ENCODE results near the gene GUCY2C. TPM values are rescaled to one million over a fixed set of nuclear protein-coding genes. Genes with fewer than 3 reads are reported as not detected.
"Not testable (repeated sequence)": the region's sequence is repeated elsewhere in the genome, so short reads cannot be mapped to it uniquely, and the experiment has no call there.

Gene GUCY2C
- total RNA-seq (2014; rRNA removed; shearing (Covaris generic)), result not detected in 2 replicates

DNA sequence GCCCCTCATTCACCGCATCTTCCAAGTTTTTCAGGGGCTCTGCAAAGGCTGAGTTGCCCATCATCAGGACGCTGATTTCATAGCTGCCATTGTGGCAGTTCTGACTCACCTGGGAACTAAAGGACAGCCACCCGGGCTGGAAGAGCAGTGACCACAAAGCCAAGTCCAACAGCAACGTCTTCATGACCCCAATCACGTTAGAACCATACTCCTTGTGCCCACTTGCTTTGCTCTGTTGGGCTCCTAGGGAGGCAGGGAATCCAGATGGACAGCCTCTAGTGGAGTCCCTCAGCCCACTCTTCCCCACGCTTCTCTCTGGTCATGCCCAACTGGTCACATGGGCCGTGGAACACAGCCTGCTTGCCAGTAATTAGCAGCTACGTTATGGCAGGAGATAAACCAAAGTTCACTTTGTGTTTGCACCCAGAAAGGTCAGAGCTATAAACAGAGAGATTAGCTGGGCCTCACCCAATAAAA lies at the start of gene GUCY2C:
Gene GUCY2C (minus strand): TSS at position 335 of the 477 bp plus-strand sequence. CDS start 151 bp downstream, at position 184.
- no peak for DNase-seq (ENCODE audit: low spot score)

DNA sequence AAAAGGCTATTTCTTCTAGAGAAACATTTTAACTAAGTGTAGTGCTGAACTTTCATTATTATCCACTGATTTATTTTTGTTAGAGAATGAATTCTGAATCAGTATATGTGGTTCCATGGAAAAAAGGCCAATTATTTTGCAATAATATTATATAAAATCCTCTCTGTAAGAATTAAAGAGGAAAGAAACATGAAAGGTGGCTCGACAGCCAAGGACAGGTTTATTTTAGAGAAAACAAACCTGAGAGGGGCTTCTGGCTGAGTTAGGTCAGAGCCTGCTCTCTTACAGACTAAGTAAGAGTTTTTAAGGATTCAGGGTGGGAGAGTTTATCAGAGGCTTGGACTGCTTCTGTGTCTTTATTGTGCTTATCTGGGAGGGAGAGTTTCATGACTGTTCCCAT lies 46.7 kb upstream of the GUCY2C start:
- DNase-seq (ENCODE audit: low spot score), result no peak

DNA sequence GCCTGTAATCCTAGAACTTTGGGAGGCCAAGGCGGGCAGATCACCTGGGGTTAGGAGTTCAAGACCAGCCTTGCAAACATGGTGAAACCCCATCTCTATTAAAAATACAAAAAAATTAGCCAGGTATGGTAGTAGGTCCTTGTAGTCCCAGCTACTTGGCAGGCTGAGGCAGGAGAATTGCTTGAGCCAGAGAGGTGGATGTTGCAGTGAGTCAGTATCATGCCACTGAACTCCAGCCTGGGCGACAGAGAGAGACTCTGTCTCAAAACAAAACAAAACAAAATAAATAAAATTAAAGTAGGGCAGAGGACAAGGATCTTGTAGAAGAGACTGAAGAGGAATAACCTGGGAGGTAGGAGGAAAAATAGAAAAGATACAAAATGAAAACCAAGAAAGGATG lies 45.5 kb upstream of the GUCY2C start:
- DNase-seq (ENCODE audit: low spot score), result no peak

DNA sequence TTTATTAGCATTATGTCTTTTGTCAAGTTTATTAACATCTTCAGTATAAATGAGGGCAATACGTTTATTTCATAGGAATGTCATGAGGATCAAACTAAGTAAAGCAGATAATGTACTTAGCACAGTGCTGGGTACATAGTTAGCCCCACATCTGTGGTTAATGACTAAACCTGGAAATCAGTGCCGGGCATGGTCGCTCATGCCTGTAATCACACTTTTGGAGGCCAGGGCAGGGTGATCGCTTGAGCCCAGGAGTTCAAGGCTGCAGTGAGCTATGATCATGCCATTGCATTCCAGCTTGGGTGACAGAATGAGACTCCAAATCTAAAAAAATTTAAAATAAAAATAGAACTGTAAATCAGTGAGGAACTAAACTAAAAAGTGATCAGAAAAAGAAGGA lies 44.8 kb upstream of the GUCY2C start:
- no peak for DNase-seq (ENCODE audit: low spot score)

DNA sequence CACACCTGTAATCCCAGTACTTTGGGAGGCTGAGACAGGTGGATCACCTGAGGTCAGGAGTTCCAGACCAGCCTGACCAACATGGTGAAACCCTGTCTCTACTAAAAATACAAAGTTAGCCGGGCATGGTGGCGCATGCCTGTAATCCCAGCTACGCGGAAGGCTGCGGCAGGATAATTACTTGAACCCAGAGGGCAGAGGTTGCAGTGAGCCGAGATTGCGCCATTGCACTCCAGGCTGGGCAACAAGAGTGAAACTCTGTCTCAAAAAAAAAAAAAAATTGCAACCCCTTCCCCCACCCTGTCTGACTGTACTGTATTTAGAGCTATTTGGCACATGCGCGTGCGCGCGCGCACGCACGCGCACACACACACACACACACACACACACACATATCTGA lies 40.0 kb upstream of the GUCY2C start:
- DNase-seq (ENCODE audit: low spot score), result not testable (repeated sequence)

DNA sequence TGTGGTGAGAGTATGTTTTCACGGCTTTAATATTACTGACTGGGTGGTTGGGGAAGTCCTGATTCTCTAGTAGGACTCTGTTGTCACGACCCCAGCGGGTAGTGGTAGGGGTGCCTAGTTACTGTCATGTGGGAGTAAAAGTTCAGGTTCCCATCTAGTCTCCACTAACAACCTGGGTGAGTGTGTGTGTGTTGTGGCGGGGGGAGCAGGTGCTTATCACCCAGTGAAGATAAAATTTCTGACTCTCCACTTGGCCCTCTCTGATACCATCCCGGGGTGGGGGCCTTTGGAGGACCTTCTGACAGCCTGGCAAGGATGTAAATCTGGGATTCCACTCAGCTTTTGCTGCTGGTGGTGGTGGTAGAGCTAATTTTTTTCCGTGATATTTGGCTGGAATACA lies 35.4 kb upstream of the GUCY2C start:
- no peak for DNase-seq (ENCODE audit: low spot score)

DNA sequence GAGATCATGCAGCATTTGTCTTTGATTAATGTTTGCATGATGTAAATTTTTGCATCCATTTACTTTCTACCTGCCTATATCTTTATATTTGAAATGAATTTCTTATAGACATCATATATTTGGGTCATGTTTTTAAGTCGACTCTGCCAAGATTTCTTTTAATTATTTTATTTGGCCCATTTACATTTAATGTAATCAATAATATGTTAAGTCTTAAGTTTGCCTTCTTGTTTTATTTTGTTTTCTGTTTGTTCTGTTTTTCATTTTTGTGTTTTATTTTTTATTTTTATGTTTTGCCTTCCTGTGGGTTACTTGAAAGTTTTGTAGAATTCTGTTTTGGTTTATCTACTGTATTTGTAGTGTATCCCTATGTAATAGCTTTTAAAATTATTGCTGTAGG lies 33.2 kb upstream of the GUCY2C start:
- no peak for DNase-seq (ENCODE audit: low spot score)

DNA sequence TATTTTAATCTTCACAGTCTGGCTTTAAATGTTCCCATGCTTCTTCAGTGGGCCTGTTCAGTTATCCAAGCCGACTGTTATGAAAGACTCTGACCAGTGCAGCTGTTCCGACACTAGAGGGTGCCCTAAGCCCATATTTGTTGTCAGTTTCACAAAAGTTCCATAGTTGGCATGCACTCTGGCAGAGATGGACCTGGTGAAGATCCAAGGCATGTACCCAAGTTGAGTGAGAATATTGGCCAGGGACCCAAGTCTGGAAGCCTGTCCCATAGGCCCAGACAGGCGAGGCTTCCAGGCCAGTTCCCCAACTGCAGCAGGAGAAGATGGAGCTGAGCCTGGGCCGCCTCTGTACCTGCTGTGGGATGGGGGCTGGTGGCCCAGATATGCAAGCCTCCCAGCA lies 27.4 kb upstream of the GUCY2C start:
- peak; percentile 4 for DNase-seq (ENCODE audit: low spot score)

DNA sequence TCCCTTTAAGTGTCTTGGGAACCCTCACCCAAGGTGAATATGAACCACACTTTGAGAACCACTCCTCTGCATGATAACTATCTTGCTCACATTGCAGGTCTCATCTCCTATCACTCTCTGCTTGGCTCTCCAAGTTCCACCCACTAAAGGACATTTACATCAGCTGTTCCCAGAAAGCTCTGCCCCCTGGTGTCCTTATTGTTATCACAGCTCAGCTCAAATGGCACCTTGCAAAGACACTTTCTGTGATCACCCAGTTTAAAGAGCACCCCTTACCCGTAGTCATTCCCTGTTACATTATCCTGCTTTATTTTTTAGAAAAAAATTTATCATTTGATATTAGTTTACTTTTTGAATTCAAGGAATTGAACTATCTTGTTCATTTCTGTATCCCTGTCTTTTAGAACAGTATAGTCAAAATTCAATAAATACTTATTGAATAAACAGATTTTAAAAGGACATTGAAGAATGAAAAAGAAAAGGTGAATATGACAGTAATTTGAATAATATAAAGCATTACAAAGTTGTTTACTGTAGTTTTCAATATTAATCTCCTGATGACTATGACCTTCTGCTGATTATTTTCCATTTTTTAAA lies 20.5 kb upstream of the GUCY2C start:
- DNase-seq (ENCODE audit: low spot score), result peak; percentile 1

DNA sequence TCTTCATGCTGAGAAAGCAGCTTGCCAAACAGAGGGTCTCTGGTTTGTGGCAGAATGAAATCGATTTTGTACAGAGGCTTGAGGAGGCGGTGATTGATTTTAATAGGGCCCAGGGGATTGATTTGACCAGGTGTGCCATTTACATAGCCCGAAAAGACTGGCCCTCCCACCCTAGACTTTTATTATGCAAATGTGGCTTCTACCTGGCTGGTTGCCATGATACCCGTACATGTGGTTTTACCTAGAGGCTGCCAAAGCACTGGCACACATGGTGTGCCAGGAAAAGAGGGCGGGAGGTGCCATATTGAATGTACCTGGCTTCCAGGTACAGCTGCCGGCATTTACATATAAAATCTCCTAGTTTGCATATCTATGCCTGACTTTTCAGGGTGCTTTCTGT lies 18.0 kb upstream of the GUCY2C start:
- DNase-seq (ENCODE audit: low spot score), result no peak

DNA sequence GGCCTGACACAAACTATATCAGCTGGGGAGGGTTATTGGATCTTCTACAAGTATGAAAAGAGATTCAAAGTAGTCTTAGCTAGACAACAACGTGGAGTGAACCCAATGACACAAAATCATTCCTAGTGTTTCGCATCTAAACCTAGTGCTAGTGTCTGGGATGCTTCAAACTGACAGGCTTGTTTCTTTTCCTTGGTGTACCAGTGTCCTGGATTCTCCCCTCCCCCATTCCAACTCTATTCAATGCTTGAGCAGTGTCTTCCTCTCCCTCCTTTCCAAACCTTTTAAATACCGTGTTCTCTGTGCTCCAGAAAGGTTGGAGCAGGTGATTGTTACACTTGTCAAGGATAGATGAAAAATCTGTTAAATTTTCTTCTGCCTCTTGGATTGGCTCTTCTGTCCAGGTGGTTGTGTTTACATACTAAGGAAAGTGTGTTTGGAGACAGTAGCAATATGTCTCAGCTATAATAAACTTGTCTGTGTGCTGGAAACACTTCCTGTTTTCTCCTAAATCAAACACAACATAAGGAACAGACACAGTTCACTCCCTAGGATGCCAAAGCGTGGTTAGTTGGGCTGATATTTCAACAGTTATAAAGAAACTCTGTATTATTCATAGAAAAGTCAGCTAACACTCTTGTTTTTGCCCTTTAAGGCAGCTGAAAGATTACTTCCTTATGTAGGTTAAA lies 14.4 kb upstream of the GUCY2C start:
- no peak for DNase-seq (ENCODE audit: low spot score)

DNA sequence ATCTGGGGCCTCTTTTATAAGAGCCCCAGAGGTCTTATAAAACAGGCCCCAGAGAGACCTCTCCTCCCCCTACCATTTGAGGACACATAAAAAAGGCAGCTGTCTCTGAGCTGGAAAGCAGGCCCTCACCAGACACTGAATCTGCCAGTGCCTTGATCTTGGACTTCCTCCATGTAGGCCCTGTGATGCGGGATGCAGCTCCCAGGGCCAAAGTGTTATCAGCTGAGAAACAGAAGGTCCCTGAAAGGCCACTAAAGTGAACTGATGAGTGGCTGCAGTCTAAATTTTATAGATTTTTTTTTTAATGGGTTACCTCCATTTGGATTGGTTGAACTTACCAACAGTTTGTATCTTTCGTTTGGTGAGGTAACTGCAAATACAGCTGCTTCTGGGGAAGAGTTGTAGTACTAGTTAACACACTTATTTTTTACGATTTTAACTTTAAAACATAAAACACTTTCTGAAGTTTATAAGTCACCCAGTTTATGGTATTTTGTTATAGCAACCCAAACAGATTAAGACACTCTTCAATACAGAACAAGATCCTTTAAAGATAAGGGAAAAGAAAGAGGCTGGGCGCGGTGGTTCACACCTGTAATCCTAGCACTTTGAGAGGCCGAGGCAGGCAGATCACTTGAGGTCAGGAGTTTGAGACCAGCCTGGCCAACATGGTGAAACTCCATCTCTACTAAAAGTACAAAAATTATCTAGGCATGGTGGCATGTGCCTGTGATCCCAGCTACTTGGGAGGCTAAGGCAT lies 5.6 kb upstream of the GUCY2C start:
- no peak for DNase-seq (ENCODE audit: low spot score)

DNA sequence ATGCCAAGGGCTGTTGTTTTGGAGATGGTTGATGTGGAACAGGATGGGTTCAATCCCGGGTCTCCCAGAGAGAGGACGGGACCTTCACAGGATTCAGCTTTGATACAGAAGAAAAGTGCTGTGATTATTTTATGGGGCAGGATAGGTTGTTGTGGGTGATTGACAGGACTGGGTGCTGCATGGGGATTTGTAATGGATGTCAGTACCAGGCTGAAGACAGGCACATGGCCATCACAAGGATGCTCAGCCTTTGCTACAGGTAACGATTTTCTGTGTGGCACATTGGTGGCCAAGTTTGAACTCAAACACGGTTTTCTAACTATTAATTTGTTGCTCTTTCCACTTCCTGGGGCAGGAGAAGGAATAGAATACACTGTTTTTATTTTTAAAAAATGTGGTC lies 4.5 kb upstream of the GUCY2C start:
- no peak for DNase-seq (ENCODE audit: low spot score)

DNA sequence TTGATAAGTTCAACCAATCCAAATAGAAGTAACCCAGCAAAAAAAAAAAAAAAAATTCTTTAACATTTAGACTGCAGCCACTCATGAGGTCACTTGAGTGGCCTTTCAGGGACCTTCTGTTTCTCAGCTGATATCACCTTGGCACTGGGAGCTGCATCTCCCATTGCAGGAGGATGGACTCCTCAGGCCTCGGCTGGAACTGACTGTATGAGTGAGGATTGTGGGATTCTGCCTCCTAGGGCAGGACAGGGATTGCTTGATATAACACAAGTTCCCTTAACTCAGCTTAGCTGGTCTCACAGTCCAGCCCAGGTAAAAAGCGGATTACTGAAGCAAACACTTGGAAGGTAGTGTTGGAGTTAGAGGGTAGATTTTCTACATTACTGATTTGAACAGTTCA lies 3.5 kb upstream of the GUCY2C start:
- DNase-seq (ENCODE audit: low spot score), result no peak

DNA sequence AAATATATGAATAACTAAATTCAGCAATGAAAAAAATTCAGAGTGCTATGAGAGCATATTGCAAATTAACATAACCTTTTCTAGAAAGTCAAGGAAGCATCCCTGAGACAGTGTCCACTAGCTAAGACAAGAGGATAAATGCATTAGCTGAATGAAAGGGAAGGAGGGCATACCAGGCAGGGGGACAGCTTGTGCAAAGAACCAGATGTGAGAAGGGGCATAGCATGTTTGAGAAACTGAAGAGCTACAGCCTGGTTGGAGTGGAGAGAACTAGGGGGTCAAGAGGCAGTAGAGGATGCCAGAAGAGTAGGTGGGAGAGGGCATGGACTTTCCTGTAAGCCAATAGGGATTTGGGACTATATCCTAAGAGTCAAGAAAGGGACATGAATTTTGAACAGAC lies 2.2 kb upstream of the GUCY2C start:
- DNase-seq (ENCODE audit: low spot score), result no peak

DNA sequence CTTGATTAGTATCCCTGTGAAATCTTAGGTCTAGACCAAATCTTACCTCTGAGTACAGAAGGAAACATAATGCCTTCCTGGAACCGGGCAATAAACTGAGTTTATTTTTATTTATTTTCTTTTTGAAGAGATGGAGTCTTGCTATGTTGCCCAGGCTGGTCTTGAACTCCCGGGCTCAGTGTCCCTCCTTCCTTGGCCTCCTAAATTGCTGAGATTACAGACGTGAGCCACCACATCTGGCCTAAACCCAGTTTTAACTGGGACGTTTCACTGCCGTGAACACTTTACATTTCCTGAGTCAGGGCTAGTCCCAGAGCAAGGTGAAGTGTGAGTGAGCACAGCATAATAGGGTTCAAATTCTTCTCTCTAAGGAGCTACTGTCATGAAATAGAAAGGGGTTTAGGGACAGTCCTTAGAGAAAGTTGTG lies 671 bp downstream of the GUCY2C start:
- DNase-seq (ENCODE audit: low spot score), result no peak

DNA sequence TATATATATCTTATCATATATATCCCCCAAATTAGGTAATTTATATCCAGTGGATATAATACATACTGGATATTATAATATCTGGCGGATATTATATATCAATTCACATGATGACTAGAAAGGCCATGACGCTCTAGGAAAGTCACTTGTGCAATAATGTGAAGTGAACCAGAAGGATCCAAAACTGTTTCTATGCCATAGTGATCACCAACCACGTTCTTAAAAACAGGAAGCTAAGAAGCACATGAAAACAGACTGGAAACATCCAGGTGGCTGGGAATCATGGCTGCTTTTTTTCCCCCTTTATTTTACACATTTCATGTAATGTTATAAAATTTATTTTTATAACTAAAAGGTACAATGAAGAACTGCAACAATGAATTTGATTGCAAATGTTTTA lies 1.4 kb downstream of the GUCY2C start:
- DNase-seq (ENCODE audit: low spot score), result no peak

DNA sequence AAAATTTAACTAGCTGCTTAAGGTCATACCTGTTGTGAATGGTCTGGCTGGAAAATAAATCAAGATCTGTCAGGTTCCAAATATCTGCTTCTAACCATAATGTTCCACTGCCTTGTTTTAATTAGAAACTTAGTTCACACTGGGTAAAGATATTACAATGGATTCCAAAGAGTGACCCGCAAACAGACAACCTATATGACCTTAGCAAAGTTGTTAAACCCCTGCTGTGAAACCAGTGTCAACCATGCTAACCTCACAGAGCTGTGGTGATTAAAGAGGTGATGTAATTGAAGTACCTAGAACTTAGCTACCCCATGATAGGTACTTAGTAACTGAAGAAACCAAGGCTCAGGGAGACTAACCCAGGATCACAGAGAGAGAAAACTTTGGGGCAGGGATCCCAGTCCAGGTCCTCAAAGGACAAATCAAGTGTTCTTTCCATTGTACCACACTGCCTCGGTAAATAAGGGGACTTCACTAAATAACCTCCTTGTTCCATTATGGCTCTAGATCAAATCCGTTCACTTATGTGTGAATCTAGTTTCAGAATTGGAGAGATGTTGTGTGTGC lies 2.2 kb downstream of the GUCY2C start:
- no peak for DNase-seq (ENCODE audit: low spot score)

DNA sequence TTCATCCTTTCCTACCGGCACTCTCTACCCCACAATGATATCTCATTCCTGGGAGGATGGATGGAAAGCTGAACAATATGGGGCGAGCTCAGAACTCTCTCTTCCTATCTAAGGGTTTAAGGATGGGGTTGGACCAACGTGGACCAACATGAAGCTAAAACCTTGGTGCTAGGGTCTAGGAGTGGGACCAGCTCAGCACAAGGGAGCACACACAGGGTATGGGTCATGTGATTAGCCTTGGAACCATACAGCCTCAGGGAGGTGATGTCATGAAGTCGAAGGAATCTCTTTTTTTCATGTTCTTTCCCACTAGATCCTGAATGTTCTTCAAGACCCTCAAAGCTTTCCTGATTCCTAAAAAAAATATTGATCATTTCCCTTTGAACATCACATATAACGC lies 3.3 kb downstream of the GUCY2C start:
- no peak for DNase-seq (ENCODE audit: low spot score)

DNA sequence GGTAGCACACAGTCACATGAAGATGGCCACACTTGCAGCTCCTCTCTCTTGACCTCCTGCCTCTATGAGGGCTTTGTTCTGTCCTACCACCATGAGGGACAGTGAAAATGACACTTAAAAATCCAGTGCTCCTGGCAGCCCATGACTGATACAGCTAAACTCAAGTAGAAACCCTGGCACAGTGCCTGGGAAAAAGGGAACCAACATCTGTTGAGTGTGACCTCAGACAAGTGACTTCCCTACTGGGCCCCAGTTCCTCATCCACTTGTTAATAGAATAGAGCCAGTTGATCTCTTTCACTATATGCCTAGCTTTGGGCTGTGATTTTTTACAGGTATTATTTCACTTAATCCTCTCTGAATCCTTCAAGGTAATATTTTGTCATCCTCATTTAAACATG lies 4.8 kb downstream of the GUCY2C start:
- DNase-seq (ENCODE audit: low spot score), result no peak

DNA sequence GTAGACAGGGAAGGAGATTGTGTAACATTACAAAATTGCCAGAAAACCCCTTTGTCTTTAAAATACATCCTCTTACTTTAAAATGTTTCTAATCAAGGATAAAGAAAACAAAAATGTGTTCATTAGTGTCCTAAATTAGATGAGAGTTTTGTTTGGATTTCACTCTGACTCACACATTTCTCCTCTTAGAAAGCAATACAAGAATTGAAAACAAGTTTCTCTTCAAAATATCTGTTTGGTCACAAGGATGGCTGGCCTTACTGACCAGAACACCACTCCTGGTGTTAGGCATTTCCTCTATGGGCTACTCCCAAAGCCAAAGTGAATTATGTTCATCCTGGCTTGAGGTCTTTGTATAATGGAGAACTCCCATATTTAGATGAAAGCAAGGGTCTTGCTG lies 6.4 kb downstream of the GUCY2C start:
- no peak for DNase-seq (ENCODE audit: low spot score)

DNA sequence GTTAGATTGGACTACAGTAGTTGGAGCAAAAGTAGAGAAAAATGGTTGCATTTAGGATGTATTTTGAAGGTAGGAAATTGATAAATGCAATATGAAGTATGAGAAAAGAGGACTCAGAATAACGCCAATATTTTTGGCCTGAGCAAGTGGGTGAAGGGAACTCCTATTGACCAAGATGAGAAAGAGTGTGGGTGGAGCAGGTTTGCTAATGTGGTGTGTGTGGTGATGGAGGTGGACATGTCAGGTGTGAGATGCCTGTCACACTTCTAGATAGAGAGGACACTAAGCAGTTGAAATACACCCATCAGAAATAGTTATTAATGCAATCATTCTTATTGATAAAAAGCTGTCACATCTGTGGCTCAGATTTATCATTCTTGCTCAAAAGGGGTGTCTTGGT lies 7.3 kb downstream of the GUCY2C start:
- DNase-seq (ENCODE audit: low spot score), result no peak

DNA sequence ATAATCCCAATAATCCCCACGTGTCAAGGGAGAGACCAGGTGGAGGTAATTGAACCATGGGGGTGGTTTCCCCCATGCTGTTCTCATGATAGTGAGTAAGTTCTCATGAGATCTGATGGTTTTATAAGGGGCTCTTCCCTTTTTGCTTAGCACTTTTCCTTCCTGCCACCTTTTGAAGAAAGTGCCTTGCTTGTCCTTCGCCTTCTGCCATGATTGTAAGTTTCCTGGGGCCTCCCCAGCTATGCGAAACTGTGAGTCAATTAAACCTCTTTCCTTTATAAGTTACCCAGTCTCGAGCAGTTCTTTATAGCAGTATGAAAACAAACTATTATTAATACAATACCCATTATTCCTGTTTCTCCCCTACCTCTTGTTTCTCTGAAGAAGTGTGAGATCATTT lies 14.2 kb downstream of the GUCY2C start:
- not testable (repeated sequence) for DNase-seq (ENCODE audit: low spot score)
